SK-N-SH (cell line): ENCODE results near the gene TRPV3. TPM values are rescaled to one million over a fixed set of nuclear protein-coding genes. Genes with fewer than 3 reads are reported as not detected.

ENCODE experiments used
- CTCF ChIA-PET: fragments of 300-600, 350-600 bp; formaldehyde crosslinking; extraction: SDS; loops from one replicate; lab custom pipeline; 2021; lab: Yijun Ruan, JAX
- POLR2A ChIA-PET: fragments of 350-600 bp; sonication (Branson Sonifier 250); formaldehyde crosslinking; extraction: SDS; loops from one replicate; lab custom pipeline; 2020; ENCODE audit warnings: antibody characterized with exemption, inconsistent platforms; lab: Yijun Ruan, JAX
- DNase-seq: peaks from one replicate; pipeline ENCODE4 v3.0.0; 2012
- H2AFZ ChIP-seq: fragments of 200-600 bp; sonication (generic); 2 replicates; pipeline ENCODE4 v1.8.1; 2016; ENCODE audit warnings: antibody characterized with exemption, mild to moderate bottlenecking, low read depth
- H3F3A ChIP-seq: fragments of 200-600 bp; sonication (generic); replicated peaks from 2 replicates; pipeline ENCODE3; 2016; ENCODE audit warnings: antibody characterized with exemption, mild to moderate bottlenecking; ENCODE audit not compliant: insufficient read depth
- H3K27ac ChIP-seq, 2 experiments: fragments of 200-500 bp in 1 of 2; fragments of 200-600 bp in 1 of 2; sonication (Bioruptor generic) in 1 of 2; sonication (generic), shearing (Covaris generic) in 1 of 2; 2 replicates each; pipeline versions ENCODE4 v1.5.1 to v1.6.1; 2014 to 2016; ENCODE audit warnings: low read depth in 2 of 2, inconsistent platforms in 1 of 2, low read length in 1 of 2, mild to moderate bottlenecking in 1 of 2, mixed read lengths in 1 of 2
- H3K27me3 ChIP-seq: fragments of 200-600 bp; sonication (generic), shearing (Covaris generic); 2 replicates; pipeline ENCODE4 v1.6.1; 2016; ENCODE audit warnings: mixed run types; ENCODE audit not compliant: insufficient read depth
- H3K36me3 ChIP-seq, 2 experiments: fragments of 200-500 bp in 1 of 2; fragments of 200-600 bp in 1 of 2; sonication (Bioruptor generic) in 1 of 2; sonication (generic) in 1 of 2; replicated peaks in 1 of 2; 2 replicates each; pipeline versions ENCODE3 to v1.5.1; 2014 to 2016; ENCODE audit warnings: low read length in 1 of 2, mild to moderate bottlenecking in 1 of 2; ENCODE audit not compliant: insufficient read depth in 2 of 2, control insufficient read depth in 1 of 2
- H3K4me1 ChIP-seq, 2 experiments: fragments of 200-500 bp in 1 of 2; fragments of 200-600 bp in 1 of 2; sonication (Bioruptor generic) in 1 of 2; sonication (generic), shearing (Covaris generic) in 1 of 2; 2 replicates each; pipeline versions ENCODE4 v1.5.1 to v1.6.1; 2014 to 2016; ENCODE audit warnings: low read depth in 1 of 2, low read length in 1 of 2, mixed run types in 1 of 2; ENCODE audit not compliant: insufficient read depth in 2 of 2, control insufficient read depth in 1 of 2
- H3K4me2 ChIP-seq: fragments of 200-600 bp; sonication (generic), shearing (Covaris generic); 2 replicates; pipeline ENCODE4 v1.6.1; 2017; ENCODE audit warnings: mixed run types
- H3K4me3 ChIP-seq, 2 experiments: fragments of 200-500 bp in 1 of 2; fragments of 200-600 bp in 1 of 2; sonication (Bioruptor generic) in 1 of 2; sonication (generic), shearing (Covaris generic) in 1 of 2; 2 replicates each; pipeline versions ENCODE4 v1.5.1 to v1.8.1; 2014 to 2016; ENCODE audit warnings: low read depth in 2 of 2, inconsistent platforms in 1 of 2, low read length in 1 of 2, mild to moderate bottlenecking in 1 of 2, mixed read lengths in 1 of 2, moderate library complexity in 1 of 2
- H3K79me2 ChIP-seq: fragments of 200-600 bp; sonication (generic); 2 replicates; pipeline ENCODE4 v1.8.1; 2017; ENCODE audit warnings: mild to moderate bottlenecking; ENCODE audit not compliant: insufficient read depth
- H3K9ac ChIP-seq: fragments of 200-600 bp; sonication (generic); 2 replicates; pipeline ENCODE4 v1.6.1; 2017; ENCODE audit warnings: mixed run types
- H3K9me2 ChIP-seq: fragments of 200-600 bp; sonication (generic); 2 replicates; pipeline ENCODE4 v1.6.1; 2017; ENCODE audit warnings: mixed run types
- H3K9me3 ChIP-seq: fragments of 200-600 bp; sonication (generic); 2 replicates; pipeline ENCODE4 v1.6.1; 2017; ENCODE audit warnings: mixed run types, mild to moderate bottlenecking, moderate library complexity
- H4K20me1 ChIP-seq: fragments of 200-600 bp; sonication (generic); 2 replicates; pipeline ENCODE4 v1.6.1; 2017; ENCODE audit warnings: mild to moderate bottlenecking, mixed run types; ENCODE audit not compliant: insufficient read depth
- CHD2 ChIP-seq: fragments of 150-350 bp; IDR thresholded peaks from 2 replicates; pipeline ENCODE4 v1.6.1; 2018; ENCODE audit warnings: low read length; ENCODE audit not compliant: partially characterized antibody
- ELF1 ChIP-seq: IDR thresholded peaks from 2 replicates; pipeline ENCODE4 v1.4.0; 2012
- EP300 ChIP-seq, 2 experiments: IDR thresholded peaks; 2 replicates each; pipeline versions ENCODE4 v1.4.0 to v1.6.1; 2012; ENCODE audit warnings: borderline replicate concordance in 1 of 2, low read depth in 1 of 2, low read length in 1 of 2
- EZH2phosphoT487 ChIP-seq: fragments of 200-600 bp; sonication (generic); IDR thresholded peaks from 2 replicates; pipeline ENCODE4 v1.6.1; 2017; ENCODE audit warnings: low read depth, mixed run types, mild to moderate bottlenecking, antibody characterized with exemption, moderate library complexity, borderline replicate concordance
- FOSL2 ChIP-seq: IDR thresholded peaks from 2 replicates; pipeline ENCODE4 v1.4.0; 2012; ENCODE audit warnings: low read depth, mild to moderate bottlenecking, moderate library complexity, borderline replicate concordance
- FOXM1 ChIP-seq: IDR thresholded peaks from 2 replicates; pipeline ENCODE4 v1.4.0; 2012; ENCODE audit warnings: low read depth, mild to moderate bottlenecking
- GABPA ChIP-seq: IDR thresholded peaks from 2 replicates; pipeline ENCODE4 v1.4.0; 2012; ENCODE audit warnings: low read depth, mild to moderate bottlenecking
- GATA2 ChIP-seq: sonication (generic); formaldehyde crosslinking; IDR thresholded peaks from 2 replicates; pipeline ENCODE4 v1.5.0; 2020; ENCODE audit warnings: mild to moderate bottlenecking, missing genetic modification reagents
- NRF1 ChIP-seq: IDR thresholded peaks from 2 replicates; pipeline ENCODE4 v1.6.1; 2012; ENCODE audit warnings: low read depth, mild to moderate bottlenecking, low read length
- POLR2AphosphoS5 ChIP-seq: IDR thresholded peaks from 2 replicates; pipeline ENCODE4 v1.6.1; 2012; ENCODE audit warnings: low read depth, low read length
- RAD21 ChIP-seq: IDR thresholded peaks from 2 replicates; pipeline ENCODE4 v1.6.1; 2012; ENCODE audit warnings: mild to moderate bottlenecking, low read length
- RCOR1 ChIP-seq: fragments of 150-350 bp; IDR thresholded peaks from 2 replicates; pipeline ENCODE4 v1.6.1; 2017; ENCODE audit warnings: antibody characterized with exemption, low read length
- RFX5 ChIP-seq: IDR thresholded peaks from 2 replicates; pipeline ENCODE4 v1.6.1; 2012; ENCODE audit warnings: mild to moderate bottlenecking, improper control_type of control experiment, low read length
- RXRA ChIP-seq: IDR thresholded peaks from 2 replicates; pipeline ENCODE4 v1.4.0; 2012; ENCODE audit warnings: low read depth, mild to moderate bottlenecking, borderline replicate concordance
- TAF1 ChIP-seq: IDR thresholded peaks from 2 replicates; pipeline ENCODE4 v1.6.1; 2012; ENCODE audit warnings: low read depth, mild to moderate bottlenecking, low read length, moderate library complexity, borderline replicate concordance
- TCF12 ChIP-seq: IDR thresholded peaks from 2 replicates; pipeline ENCODE4 v1.4.0; 2012
- TEAD4 ChIP-seq: IDR thresholded peaks from 2 replicates; pipeline ENCODE4 v1.4.0; 2012; ENCODE audit warnings: mild to moderate bottlenecking, borderline replicate concordance; ENCODE audit not compliant: insufficient read depth
- YY1 ChIP-seq: IDR thresholded peaks from 2 replicates; pipeline ENCODE4 v1.4.0; 2012; ENCODE audit warnings: low read depth, mild to moderate bottlenecking
- WGBS: methylation state at CpG from one replicate; pipeline ENCODE4 v1.1.6; 2017; ENCODE audit warnings: low lambda C conversion rate; 5-methylcytosine and 5-hydroxymethylcytosine counted together
- polyA plus RNA-seq, 3 experiments: library from polyadenylated mRNA; depleted of rRNA; stranded (reverse); fragments of >200 nt; gene quantifications; 2 replicates each; pipeline ENCODE4 v1.2.3, GENCODE V29; 2012
- TF ChIP-seq, protein P1 (sequence below): fragments of 200-600 bp; sonication (generic); IDR thresholded peaks from 2 replicates; pipeline ENCODE4 v1.6.1; 2017; ENCODE audit warnings: antibody characterized with exemption, mild to moderate bottlenecking, moderate library complexity
- TF ChIP-seq, protein P2 (sequence below): IDR thresholded peaks from 2 replicates; pipeline ENCODE4; 2012
- TF ChIP-seq, protein P3 (sequence below): IDR thresholded peaks from 2 replicates; pipeline ENCODE4 v1.4.0; 2012; ENCODE audit warnings: low read depth, borderline replicate concordance
- TF ChIP-seq, protein P4 (sequence below): IDR thresholded peaks from 2 replicates; pipeline ENCODE4 v1.4.0; 2012; ENCODE audit warnings: low read depth, borderline replicate concordance
- TF ChIP-seq, protein P5 (sequence below): fragments of 150-350 bp; IDR thresholded peaks from 2 replicates; pipeline ENCODE4 v1.6.1; 2017; ENCODE audit warnings: antibody characterized with exemption, low read length, low read depth, borderline replicate concordance

The TRPV3 gene
- polyA plus RNA-seq, 1 of the 3 experiments (the other 2 are of a cell fraction) = 0.28 TPM

DNA sequence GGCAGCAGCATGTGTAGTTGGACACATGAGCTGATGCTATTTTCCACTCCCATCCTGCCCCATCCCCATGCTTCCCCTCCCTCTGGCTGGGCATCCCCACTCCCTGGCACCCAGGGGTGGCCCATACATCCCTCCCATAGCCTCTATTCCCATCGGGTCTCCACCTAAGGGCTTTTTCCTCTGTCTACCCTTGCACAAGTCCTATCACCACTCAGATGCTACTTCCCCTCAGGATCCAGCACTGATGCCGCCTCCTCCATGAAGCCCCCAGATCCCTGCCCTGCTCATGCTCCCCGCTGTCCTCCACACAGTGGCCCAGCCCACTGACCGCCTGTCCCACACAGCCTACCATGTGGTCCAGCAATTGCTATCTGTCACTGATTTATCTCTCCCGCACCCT lies 35.8 kb upstream of the TRPV3 start (continued):
- TF ChIP-seq, protein P1, sequence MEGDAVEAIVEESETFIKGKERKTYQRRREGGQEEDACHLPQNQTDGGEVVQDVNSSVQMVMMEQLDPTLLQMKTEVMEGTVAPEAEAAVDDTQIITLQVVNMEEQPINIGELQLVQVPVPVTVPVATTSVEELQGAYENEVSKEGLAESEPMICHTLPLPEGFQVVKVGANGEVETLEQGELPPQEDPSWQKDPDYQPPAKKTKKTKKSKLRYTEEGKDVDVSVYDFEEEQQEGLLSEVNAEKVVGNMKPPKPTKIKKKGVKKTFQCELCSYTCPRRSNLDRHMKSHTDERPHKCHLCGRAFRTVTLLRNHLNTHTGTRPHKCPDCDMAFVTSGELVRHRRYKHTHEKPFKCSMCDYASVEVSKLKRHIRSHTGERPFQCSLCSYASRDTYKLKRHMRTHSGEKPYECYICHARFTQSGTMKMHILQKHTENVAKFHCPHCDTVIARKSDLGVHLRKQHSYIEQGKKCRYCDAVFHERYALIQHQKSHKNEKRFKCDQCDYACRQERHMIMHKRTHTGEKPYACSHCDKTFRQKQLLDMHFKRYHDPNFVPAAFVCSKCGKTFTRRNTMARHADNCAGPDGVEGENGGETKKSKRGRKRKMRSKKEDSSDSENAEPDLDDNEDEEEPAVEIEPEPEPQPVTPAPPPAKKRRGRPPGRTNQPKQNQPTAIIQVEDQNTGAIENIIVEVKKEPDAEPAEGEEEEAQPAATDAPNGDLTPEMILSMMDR = no peak
- no peak for TF ChIP-seq FOSL2
- TF ChIP-seq RAD21 = no peak
- TF ChIP-seq CHD2 = no peak
- no peak for TF ChIP-seq RXRA
- TF ChIP-seq, all 33 proteins: peak for 0

DNA sequence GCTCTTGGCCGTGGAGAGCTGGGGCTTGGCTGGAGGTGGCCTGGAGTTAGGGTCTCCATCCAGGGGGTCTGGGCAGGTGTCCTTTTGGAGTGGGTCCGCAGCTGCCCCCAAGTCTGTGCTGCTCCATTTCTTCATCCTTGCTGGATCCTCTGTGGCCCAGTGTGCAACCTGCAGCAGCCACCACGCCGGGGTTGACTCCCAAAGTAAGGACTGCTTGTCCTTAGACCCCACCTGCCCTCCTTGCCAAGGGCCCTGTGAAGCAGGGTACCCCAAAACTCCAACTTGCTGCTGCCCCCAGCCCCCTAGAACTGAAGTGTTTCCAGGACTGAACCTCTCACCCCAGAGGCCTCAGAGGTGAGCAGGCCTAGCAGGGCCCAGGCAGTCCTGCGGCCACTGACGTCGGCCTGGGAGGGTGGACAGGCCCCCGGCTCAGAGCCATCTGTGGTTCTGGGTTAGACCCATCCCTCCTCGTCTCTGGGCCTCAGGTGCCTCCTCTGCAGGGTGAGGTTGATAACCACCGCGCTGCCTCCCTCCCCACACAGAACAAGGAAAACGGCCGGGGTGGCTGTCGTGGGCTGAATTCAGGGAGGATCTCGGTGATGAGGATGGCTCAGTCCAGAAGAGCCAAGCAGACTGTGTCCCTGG lies 34.7 kb upstream of the TRPV3 start:
- Histone ChIP-seq H3K9me3 (no peaks in the 10 kb centered on the region), H3K9ac (no peak overlapping the region), H3K79me2 (no peaks in the 10 kb centered on the region), H2AFZ (no peak overlapping the region), H3K27me3 (no peaks in the 10 kb centered on the region), H3K4me1 (peaks cover 5 to 15% of the 10 kb centered on the region in 2 experiments; a peak in 2 of 4 replicates), H3K9me2 (no peaks in the 10 kb centered on the region), H3F3A (no peaks in the 10 kb centered on the region), H3K27ac (no peak overlapping the region), H3K36me3 (peaks cover 0 to 8% of the 10 kb centered on the region in 2 experiments), H3K4me2 (no peak overlapping the region), H3K4me3 (no peak overlapping the region)
- ChIA-PET POLR2A (no interaction called here), CTCF (interaction anchor here (1.5 kb wide), 1 partner anchor 10 kb away, joined by 4 read pairs; no protein-coding TSS in a partner anchor)
- WGBS = 88% methylated on average over 13 of the region's 15 CpGs
- no peak for DNase-seq
- no peak for TF ChIP-seq GABPA
- no peak for TF ChIP-seq EZH2phosphoT487
- no peak for TF ChIP-seq ELF1
- TF ChIP-seq YY1 = no peak
- TF ChIP-seq RXRA = no peak
- no peak for TF ChIP-seq TCF12
- no peak for TF ChIP-seq NRF1
- no peak for TF ChIP-seq RFX5
- no peak for TF ChIP-seq TAF1
- TF ChIP-seq, protein P2, sequence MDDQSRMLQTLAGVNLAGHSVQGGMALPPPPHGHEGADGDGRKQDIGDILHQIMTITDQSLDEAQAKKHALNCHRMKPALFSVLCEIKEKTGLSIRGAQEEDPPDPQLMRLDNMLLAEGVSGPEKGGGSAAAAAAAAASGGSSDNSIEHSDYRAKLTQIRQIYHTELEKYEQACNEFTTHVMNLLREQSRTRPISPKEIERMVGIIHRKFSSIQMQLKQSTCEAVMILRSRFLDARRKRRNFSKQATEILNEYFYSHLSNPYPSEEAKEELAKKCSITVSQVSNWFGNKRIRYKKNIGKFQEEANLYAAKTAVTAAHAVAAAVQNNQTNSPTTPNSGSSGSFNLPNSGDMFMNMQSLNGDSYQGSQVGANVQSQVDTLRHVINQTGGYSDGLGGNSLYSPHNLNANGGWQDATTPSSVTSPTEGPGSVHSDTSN = no peak
- TF ChIP-seq, protein P3, sequence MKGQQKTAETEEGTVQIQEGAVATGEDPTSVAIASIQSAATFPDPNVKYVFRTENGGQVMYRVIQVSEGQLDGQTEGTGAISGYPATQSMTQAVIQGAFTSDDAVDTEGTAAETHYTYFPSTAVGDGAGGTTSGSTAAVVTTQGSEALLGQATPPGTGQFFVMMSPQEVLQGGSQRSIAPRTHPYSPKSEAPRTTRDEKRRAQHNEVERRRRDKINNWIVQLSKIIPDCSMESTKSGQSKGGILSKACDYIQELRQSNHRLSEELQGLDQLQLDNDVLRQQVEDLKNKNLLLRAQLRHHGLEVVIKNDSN = no peak
- no peak for TF ChIP-seq TEAD4
- TF ChIP-seq EP300 (IDR thresholded peaks at IDR 0.05; ENCODE audit: borderline replicate concordance in 1 of 2, low read depth in 1 of 2, low read length in 1 of 2) = no peak
- no peak for TF ChIP-seq POLR2AphosphoS5
- TF ChIP-seq RCOR1 = no peak
- TF ChIP-seq, protein P1 = no peak
- no peak for TF ChIP-seq FOXM1
- no peak for TF ChIP-seq GATA2 (CRISPR knock-in tag)
- TF ChIP-seq, protein P4, sequence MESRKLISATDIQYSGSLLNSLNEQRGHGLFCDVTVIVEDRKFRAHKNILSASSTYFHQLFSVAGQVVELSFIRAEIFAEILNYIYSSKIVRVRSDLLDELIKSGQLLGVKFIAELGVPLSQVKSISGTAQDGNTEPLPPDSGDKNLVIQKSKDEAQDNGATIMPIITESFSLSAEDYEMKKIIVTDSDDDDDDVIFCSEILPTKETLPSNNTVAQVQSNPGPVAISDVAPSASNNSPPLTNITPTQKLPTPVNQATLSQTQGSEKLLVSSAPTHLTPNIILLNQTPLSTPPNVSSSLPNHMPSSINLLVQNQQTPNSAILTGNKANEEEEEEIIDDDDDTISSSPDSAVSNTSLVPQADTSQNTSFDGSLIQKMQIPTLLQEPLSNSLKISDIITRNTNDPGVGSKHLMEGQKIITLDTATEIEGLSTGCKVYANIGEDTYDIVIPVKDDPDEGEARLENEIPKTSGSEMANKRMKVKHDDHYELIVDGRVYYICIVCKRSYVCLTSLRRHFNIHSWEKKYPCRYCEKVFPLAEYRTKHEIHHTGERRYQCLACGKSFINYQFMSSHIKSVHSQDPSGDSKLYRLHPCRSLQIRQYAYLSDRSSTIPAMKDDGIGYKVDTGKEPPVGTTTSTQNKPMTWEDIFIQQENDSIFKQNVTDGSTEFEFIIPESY = no peak
- TF ChIP-seq, protein P5, sequence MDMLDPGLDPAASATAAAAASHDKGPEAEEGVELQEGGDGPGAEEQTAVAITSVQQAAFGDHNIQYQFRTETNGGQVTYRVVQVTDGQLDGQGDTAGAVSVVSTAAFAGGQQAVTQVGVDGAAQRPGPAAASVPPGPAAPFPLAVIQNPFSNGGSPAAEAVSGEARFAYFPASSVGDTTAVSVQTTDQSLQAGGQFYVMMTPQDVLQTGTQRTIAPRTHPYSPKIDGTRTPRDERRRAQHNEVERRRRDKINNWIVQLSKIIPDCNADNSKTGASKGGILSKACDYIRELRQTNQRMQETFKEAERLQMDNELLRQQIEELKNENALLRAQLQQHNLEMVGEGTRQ = no peak
- TF ChIP-seq, all 33 proteins: peak for 0
- H4K20me1 ChIP-seq = no peaks in the 10 kb centered on the region
